Ecto neural progenitor cell (in vitro differentiated cells): ENCODE data around the gene HSPA1B.
"Not testable (repeated sequence)": the region's sequence is repeated elsewhere in the genome, so short reads cannot be mapped to it uniquely, and the experiment has no call there.

Source experiments
- DNase-seq: peaks from one replicate; pipeline ENCODE4 v3.0.0-alpha.2; 2018; ENCODE audit warnings: low spot score

Gene HSPA1B

DNA sequence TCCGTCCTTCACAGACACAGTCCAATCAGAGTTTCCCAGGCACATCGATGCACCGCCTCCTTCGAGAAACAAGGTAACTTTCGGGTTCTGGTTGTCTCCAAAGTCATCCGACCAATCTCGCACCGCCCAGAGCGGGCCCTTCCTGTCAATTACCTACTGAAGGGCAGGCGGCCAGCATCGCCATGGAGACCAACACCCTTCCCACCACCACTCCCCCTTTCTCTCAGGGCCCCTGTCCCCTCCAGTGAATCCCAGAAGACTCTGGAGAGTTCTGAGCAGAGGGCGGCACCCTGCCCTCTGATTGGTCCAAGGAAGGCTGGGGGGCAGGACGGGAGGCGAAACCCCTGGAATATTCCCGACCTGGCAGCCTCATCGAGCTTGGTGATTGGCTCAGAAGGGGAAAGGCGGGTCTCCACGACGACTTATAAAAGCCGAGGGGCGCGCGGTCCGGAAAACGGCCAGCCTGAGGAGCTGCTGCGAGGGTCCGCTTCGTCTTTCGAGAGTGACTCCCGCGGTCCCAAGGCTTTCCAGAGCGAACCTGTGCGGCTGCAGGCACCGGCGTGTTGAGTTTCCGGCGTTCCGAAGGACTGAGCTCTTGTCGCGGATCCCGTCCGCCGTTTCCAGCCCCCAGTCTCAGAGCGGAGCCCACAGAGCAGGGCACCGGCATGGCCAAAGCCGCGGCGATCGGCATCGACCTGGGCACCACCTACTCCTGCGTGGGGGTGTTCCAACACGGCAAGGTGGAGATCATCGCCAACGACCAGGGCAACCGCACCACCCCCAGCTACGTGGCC is at the start of gene HSPA1B:
HSPA1B (plus strand) TSS at position 453 of the 794 bp plus-strand sequence; CDS start at position 666, 213 bp downstream.
- peak; percentile 98 for DNase-seq

DNA sequence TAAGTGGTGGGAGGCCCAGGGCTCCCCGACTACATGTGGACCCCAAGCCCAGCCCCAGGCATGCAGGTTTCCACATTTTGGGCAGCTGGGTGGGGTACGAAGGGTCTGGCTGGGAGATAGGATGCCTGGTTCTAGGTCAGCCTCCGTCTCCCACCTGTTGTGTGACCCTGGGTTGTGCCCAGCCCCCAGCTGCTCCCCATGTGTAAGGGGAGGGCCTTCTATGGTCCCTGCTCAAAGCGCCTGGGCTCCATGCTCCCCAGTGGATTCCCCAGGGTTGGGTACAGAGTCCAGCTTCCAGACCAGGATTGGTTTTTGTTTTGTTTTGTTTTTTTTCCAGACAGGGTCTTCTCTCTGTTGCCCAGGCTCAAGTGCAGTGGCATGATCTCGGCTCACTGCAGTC is 49.3 kb upstream of the HSPA1B start:
- no peak for DNase-seq

DNA sequence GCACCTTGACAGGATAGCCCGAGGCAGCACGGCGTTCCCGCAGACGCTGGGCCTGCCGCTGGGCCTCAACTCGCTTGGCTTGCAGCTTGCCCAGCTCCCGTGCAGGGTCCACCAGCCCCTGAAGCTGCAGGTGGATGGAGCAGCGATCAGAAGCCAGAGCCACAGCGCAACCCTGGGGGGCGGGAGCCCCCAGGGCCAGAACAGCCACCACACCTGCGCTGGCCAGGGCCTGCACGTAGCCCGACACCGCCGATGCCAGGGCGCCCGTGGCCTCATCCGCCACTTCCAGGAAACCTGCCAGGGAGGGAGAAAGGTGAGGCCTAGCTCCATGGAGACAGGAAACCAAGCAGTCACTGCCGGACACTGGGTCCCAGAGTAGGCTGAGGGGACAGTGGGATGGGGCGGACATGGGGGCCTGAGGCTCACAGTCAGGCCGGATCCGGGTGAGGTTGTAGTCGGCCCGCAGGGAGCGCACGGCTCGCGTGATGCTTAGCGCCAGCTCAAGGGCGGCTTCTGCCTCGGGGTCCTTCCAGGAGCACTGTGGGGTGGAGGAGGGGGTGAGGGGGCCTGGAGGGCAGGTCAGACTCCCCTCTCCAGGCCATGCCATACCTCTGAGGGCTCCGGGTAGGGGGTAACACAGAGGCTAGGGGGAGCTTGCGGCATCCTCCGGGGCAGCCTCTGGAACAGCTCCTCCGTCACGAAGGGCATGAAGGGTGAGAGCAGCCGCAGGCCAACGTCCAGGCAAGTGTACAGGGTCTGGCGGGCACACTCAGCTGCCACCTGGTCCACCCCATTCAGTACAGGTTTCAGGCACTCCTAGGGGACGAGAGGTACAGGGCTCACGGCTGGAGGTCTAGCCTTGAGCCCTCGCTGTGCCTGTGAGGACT is 48.3 kb upstream of the HSPA1B start:
- no peak for DNase-seq

DNA sequence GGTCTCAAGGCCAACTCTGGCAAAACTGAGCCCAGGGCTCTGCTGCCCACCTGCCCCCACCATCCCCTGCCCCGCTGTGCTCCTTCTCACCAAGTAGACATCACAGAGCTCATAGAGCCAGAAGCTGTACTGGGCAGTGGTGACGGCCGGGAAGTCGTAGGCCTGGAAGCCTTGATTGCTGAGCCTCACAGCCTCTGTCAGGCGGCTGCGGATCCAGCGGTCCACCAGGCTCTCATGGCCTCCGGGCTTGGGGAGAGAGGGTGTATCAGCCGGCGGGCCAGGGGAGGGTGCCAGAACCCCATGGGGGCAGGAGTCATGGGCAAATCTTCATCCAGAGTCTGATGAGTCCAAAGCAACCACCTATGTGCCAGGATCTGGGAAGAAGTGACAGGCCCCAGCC is 47.6 kb upstream of the HSPA1B start:
- DNase-seq = no peak

- no peak for DNase-seq
Measured at GRCh38 chr6:31780507-31781243, 46.9 kb upstream of the HSPA1B start.

DNA sequence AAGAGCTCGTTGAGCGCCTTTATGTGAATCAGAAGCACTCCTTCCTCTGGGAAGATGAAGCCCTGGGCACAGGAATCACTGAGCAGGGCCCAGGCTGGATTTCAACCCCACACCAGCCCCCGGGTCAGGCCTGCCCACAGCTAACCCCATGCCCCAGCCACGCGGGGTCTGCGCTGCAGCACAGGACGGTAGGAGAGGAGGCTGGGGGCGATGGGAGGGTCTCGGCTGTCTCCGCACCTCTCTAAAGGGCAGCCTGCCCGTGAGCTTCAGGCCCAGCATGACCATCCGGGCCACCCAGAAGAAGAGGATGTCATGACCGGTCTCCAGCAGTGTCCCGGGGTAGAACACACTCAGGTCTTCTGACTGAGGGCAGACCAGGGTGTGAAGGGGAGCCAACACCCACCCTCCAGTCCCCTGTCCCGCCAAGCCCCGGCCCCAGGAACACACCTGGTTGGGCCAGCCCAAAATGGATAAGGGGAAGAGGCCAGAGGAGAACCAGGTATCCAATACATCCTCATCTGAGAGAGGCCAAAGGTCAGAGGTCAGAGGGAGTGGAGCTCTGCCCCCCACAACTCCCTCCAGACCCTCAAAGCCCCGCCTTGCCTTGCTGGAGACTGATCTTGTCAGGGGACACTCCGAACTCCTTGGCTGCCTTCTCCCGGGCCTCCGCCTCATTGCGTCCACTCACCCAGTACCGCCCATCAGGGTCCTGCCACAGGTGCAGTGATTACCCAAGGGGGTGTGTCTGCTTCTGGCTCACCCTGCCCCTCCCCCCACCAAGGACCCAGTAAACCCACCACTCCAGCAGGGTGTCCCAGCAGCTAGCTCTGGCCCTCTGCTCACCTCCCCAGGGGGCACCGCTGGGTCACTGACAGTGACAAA is 46.1 kb upstream of the HSPA1B start:
- DNase-seq = no peak

DNA sequence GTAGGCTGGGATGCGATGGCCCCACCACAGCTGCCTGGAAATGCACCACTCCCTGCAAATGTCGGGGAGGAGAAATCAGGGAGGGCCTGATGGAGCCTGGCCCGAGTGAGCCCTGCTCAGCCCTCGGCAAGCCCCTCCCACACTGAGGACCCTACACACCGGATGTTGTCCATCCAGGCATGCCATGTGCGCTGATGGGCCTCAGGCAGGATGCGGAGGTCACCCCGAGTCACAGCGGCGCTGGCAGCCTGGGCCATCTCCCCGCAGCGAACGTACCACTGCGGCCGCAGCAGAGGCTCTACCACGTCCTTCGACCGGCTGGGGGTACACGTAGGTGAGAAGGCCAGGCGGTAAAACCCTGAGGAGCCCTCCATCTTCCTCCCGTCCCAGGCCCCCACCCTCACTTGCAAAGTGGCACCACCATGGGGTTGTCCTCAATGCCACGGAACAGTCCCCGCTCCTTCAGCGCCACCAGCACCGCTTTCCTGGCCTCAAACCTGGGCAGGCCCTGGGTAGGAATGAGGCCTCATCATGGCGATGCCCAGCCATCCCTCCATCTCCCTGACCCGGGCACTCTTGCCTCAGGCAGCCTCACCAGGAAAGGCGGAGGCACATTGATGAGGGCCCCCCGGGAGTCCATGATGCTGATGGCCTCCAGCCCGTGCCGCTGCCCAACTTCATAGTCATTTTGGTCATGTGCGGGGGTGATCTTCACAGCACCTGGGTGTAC is 45.2 kb upstream of the HSPA1B start:
- DNase-seq = no peak

GRCh38 chr6:31784098-31784925 is 43.2 kb upstream of the HSPA1B start:
- no peak for DNase-seq

GRCh38 chr6:31785475-31785874 is 42.1 kb upstream of the HSPA1B start:
- DNase-seq = no peak

- DNase-seq = peak; percentile 68
Measured at GRCh38 chr6:31791324-31792089, 36.0 kb upstream of the HSPA1B start.

DNA sequence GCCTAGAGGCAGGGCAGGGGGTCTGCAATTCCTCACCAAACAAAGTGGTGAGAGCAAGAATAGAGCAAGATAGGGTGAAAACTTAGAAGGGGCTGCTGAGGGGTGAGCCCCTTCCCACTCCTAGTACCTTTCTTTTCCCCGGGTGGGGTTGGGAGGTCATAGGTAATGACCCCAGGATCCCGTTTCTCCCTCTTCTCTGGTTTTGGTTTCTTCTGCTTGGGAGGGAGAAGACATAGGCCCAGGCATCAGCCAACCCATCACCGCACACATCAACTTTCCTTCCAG is 35.5 kb upstream of the HSPA1B start:
- DNase-seq = no peak

- DNase-seq = no peak
Measured at GRCh38 chr6:31792761-31793171, 34.8 kb upstream of the HSPA1B start.

GRCh38 chr6:31793927-31794245 is 33.7 kb upstream of the HSPA1B start:
- DNase-seq = not testable (repeated sequence)

GRCh38 chr6:31794294-31794865 is 33.2 kb upstream of the HSPA1B start:
- DNase-seq = no peak

DNA sequence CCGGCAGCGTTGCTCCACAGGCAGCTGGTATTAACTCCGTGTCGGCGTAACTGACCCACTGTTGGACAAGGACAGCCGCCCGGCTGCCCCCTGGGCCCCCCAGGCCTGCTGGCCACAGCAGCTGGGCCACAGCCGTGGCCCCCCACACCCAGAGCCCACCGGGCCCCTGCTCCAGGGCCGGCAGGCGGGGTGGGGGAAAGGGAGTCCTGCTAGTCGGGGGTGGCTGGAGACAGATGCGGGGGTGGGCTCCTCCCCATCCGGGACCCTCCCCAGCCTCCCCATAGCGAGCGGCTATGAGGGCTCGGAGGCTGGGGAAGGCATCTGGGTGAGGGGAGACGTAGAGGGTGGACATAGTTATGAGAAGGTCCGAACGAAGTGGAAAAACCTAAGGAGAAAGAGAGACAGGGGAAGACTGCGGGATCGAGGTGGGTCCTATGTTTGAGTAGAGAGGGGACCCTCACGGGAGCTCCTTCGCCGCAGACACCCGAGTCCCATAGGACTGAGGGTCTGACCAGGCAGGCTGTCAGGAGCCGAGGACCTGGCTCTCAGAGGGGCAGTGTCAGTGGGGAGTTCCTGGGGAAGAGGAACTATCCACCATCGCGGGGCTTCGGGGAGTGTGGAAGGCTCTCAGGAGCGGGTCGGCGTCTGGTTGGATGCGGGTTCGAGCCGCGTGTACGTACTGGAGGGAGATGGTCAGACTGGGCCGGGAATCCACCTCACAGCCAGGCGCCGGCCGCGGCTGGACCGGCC is 32.5 kb upstream of the HSPA1B start:
- DNase-seq = no peak

DNA sequence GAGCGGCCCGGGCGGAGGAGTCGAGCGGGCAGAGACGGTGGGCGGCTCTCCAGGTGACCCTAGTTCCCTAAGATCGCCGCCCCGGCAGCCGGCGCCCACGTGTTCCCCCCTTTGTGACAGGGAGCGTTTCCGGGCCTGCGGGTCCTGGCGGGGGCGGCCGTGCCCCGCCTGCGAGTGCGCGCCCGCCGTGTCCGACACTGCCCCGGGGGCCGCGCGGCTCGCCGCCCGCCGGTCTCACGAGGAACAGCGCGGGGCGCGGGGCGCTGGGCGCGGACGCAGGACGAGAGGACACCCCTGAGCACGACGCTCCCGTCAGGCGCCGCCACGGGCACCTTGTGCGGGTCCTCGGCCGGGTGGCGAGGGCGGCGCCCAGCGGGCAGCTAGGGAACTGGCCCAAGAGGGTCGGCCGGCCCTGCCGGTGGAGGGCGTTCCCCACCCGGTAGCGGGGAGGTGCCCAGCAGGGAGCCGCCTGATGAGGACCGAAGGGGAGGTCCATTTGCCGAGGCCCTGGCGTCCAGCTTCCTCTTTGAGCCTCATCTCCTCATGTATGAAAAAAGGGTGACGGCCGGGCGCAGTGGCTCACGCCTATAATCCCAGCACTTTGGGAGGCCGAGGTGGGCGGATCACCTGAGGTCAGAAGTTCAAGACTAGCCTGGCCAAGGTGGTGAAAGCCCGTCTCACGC is 31.8 kb upstream of the HSPA1B start, which contains the start of gene VARS1:
VARS1 (minus strand) TSS at position 137 of the 683 bp plus-strand sequence. CDS start 535 bp downstream, outside the sequence.
- DNase-seq = peak; percentile 94

DNA sequence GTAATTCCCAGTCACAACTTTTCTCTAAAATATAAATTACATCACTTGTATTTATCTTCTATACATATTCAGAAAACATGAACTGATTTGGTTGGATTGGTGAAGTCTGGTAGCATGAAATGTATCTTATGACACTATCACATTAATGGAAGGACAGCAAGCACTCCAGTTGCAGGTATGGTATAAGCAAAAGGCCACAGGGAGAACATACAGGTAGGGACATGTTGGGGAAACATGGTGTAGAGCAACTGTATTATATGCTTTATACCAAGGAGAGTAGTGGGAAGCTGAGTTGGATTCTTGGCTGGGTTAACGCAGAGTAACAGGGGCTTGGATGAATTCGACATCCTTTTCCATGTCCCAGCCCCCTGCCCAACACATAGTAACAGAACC is 30.5 kb upstream of the HSPA1B start:
- DNase-seq = no peak

- DNase-seq = no peak
Measured at GRCh38 chr6:31797588-31797987, 29.9 kb upstream of the HSPA1B start.
